ENCODE results near the gene ANXA4. TPM values are rescaled to one million over a fixed set of nuclear protein-coding genes. Genes with fewer than 3 reads are reported as not detected.
"Not testable (repeated sequence)": the region's sequence is repeated elsewhere in the genome, so short reads cannot be mapped to it uniquely, and the experiment has no call there.

ANXA4 gene
- total RNA-seq, 2 experiments from 2014 or later = 14.6 to 17.5 TPM

- ChIA-PET CTCF (no interaction called here), POLR2A (no interaction called here)
- TF ChIP-seq CTCF (IDR thresholded peaks at IDR 0.05) = no peak
- no peak for ATAC-seq
- no peaks in the 10 kb centered on the region for H3K9me3 Mint-ChIP-seq
- DNase-seq = no peak
- no peak overlapping the region for H3K27ac Mint-ChIP-seq
- H3K4me3 Mint-ChIP-seq = no peak overlapping the region
- H3K27me3 Mint-ChIP-seq = no peaks in the 10 kb centered on the region
- H3K36me3 Mint-ChIP-seq (ENCODE audit: low read depth) = no peaks in the 10 kb centered on the region
- peaks cover 7% of the 10 kb centered on the region for H3K4me1 Mint-ChIP-seq (ENCODE audit: low read depth)
- intact Hi-C loops (cut with micrococcal nuclease) = no loop called here
Observed at GRCh38 chr2:69754633-69755032, 12.7 kb downstream of the ANXA4 start.

- Mint-ChIP-seq H3K9me3 (no peaks in the 10 kb centered on the region), H3K27me3 (no peaks in the 10 kb centered on the region), H3K4me3 (no peak overlapping the region), H3K36me3 (ENCODE audit: low read depth) (no peaks in the 10 kb centered on the region), H3K4me1 (ENCODE audit: low read depth) (peaks cover 7% of the 10 kb centered on the region), H3K27ac (no peak overlapping the region)
- peak; percentile 75 for ATAC-seq
- intact Hi-C loops (cut with micrococcal nuclease) = no loop called here
- ChIA-PET CTCF (interaction anchor here (1.0 to 1.9 kb wide), 7 partner anchors 11 to 195 kb away, joined by 3 to 13 read pairs (median 3); no protein-coding TSS in a partner anchor), POLR2A (interaction anchor here (0.6 to 1.2 kb wide), 3 partner anchors 19 to 544 kb away, joined by 3 to 4 read pairs (median 3); no protein-coding TSS in a partner anchor)
- no peak for DNase-seq
- no peak for TF ChIP-seq CTCF (IDR thresholded peaks at IDR 0.05)
Observed at GRCh38 chr2:69755862-69756467, 14.0 kb downstream of the ANXA4 start.

DNA sequence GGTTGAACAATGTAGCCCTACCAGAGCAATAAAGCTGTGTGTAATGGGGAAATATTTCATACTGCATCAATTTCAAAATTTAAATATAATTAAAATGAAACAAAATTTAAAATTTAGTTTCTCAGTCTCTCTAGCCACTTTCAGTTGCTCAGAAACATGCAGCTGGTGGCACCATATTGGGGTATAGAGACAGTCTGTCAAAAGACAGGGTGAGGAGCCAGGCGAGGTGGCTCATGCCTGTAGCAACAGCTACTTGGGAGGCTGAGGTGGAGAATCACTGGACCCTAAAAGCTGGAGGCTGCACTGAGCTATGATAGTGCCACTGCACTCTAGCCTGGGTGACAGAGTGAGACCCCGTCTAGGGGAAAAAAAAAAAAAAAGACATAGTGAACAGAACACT lies 20.1 kb downstream of the ANXA4 start:
- DNase-seq (no peak), ATAC-seq (no peak)
- no peak for TF ChIP-seq CTCF (IDR thresholded peaks at IDR 0.05)
- H3K4me3 Mint-ChIP-seq = no peak overlapping the region
- no peaks in the 10 kb centered on the region for H3K27me3 Mint-ChIP-seq
- intact Hi-C loops (cut with micrococcal nuclease) = no loop called here
- ChIA-PET POLR2A (no interaction called here), CTCF (interaction anchor here (1.5 to 2.9 kb wide), 3 partner anchors 28 to 53 kb away, joined by 3 to 12 read pairs (median 4); no protein-coding TSS in a partner anchor)
- no peaks in the 10 kb centered on the region for H3K36me3 Mint-ChIP-seq (ENCODE audit: low read depth)
- no peaks in the 10 kb centered on the region for H3K9me3 Mint-ChIP-seq
- H3K27ac Mint-ChIP-seq = no peak overlapping the region
- H3K4me1 Mint-ChIP-seq (ENCODE audit: low read depth) = peaks cover 27% of the 10 kb centered on the region

DNA sequence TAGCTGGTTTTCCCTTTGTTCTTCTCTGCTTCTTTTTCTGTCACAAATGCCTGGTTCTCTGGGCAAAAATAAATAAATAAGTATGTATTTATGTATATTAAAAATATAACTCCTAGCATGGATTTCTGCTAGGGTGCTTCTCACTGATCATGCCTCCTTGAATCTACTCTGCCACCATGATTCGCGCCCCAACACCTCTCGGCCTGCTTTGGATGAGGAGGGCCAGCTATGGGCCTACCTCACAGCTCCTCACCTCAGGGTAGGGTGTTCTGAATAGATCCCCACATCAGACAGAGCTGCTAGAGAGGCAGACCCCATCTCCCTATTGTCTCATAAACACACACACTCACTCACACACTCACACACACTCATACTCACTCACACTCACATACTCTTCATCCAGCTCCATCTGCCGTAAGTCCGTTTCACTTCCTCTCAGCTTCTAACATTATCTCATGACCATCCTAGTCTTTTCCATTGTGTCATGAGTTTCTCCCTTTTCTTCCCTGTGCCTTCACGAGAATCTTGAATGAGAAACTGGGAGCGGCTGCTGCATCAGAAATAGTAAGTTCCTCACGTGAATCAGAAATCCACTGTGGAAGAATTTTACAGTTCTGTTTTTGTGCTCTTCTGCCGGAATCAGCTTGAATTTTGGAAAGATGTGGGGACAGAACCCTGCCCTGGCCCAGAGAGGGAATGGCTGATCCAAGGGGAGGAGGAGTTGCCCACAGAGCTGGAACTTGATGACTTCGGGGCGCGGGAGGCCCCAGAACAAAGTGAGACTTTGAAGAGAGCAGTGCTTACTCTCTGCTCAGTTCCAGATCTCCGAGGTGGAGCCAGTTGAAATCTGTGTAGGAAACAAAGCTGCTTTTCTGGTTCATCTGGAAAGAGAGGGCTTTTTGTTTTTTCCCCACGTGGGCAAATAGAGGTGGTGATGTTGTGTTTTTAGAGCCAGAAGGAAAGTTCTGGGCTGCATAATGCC lies 20.9 kb downstream of the ANXA4 start:
- CTCF ChIA-PET = interaction anchor here (0.7 to 2.9 kb wide), 9 partner anchors 14 to 197 kb away, joined by 3 to 12 read pairs (median 4); no protein-coding TSS in a partner anchor
- no peak overlapping the region for H3K27ac Mint-ChIP-seq
- POLR2A ChIA-PET = no interaction called here

DNA sequence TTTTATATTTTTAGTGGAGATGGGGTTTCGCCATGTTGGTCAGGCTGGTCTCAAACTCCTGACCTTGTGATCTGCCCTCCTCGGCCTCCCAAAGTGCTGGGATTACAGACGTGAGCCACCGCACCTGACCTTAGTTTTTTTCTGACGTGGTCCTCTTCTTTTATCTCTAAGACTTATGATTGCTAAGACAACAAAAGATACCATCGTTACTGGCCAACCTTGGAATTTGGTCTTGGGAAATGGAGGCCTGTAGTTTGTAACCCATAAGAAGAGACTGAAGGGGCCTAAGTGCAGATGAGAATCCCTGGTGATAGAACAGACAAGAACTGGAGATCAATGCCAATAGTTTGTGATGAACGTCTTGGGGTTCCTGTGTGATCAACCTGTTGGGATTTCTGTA lies 21.9 kb downstream of the ANXA4 start:
- DNase-seq; H3K9me3 Mint-ChIP-seq; POLR2A ChIA-PET; H3K4me3 Mint-ChIP-seq; H3K36me3 Mint-ChIP-seq (ENCODE audit: low read depth); H3K27ac Mint-ChIP-seq; intact Hi-C loops (cut with micrococcal nuclease); ATAC-seq; H3K27me3 Mint-ChIP-seq: not testable (repeated sequence)
- CTCF ChIA-PET = interaction anchor here (0.7 to 2.9 kb wide), 6 partner anchors 13 to 198 kb away, joined by 3 to 12 read pairs (median 4); no protein-coding TSS in a partner anchor
- peaks cover 27% of the 10 kb centered on the region for H3K4me1 Mint-ChIP-seq (ENCODE audit: low read depth)

More for the DNA sequence above, 20.9 kb downstream of the ANXA4 start:
- H3K4me3 Mint-ChIP-seq = no peak overlapping the region
- no peak for TF ChIP-seq CTCF (IDR thresholded peaks at IDR 0.05)
- peaks cover 27% of the 10 kb centered on the region for H3K4me1 Mint-ChIP-seq (ENCODE audit: low read depth)
- H3K27me3 Mint-ChIP-seq = no peaks in the 10 kb centered on the region
- intact Hi-C loops (cut with micrococcal nuclease) = no loop called here
- ATAC-seq = no peak
- no peaks in the 10 kb centered on the region for H3K36me3 Mint-ChIP-seq (ENCODE audit: low read depth)
- no peaks in the 10 kb centered on the region for H3K9me3 Mint-ChIP-seq
- DNase-seq = no peak
